Measurements from ENCODE around the gene TMEM217.
A peak's percentile ranks its signal among the peaks of the same experiment; 100 is the strongest.

The TMEM217 gene

DNA sequence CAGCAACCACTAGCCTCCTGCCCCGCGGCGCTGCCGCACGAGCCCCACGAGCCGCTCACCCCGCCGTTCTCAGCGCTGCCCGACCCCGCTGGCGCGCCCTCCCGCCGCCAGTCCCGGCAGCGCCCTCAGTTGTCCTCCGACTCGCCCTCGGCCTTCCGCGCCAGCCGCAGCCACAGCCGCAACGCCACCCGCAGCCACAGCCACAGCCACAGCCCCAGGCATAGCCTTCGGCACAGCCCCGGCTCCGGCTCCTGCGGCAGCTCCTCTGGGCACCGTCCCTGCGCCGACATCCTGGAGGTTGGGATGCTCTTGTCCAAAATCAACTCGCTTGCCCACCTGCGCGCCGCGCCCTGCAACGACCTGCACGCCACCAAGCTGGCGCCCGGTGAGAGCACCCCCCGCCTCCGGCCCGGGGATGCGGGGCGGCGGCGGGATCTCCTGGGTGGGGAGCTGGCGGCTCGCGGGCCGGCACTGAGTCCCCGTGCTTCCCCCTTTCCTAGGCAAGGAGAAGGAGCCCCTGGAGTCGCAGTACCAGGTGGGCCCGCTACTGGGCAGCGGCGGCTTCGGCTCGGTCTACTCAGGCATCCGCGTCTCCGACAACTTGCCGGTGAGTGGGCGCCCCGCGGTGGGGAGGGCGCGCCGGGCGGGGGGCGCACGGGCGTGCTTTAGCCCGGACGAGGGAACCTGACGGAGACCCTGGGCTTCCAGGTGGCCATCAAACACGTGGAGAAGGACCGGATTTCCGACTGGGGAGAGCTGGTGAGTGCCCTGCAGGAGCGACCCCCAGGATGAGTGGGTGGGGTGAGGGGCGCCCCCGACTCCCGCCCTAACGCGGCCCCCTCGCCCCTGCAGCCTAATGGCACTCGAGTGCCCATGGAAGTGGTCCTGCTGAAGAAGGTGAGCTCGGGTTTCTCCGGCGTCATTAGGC lies 87.4 kb downstream of the TMEM217 start (continued):
- TF ChIP-seq ZNF777 (tag by site-specific recombination; IDR thresholded peaks at IDR 0.05; ENCODE audit: borderline replicate concordance) (no peak), OVOL3 (tag by site-specific recombination; IDR thresholded peaks at IDR 0.05) (no peak), ZNF560 (tag by site-specific recombination; IDR thresholded peaks at IDR 0.05; ENCODE audit: borderline replicate concordance) (no peak), ZFP69B (tag by site-specific recombination; IDR thresholded peaks at IDR 0.05) (peak; percentile 68; the same call in 1 of the 2 replicates), ZNF449 (tag by site-specific recombination; IDR thresholded peaks at IDR 0.05) (no peak), SP2 (tag by site-specific recombination; IDR thresholded peaks at IDR 0.05) (no peak), ZFP3 (tag by site-specific recombination; IDR thresholded peaks at IDR 0.05; ENCODE audit: low read depth) (no peak), ZNF747 (tag by site-specific recombination; IDR thresholded peaks at IDR 0.05) (no peak), ZNF555 (tag by site-specific recombination; conservative IDR thresholded peaks at IDR 0.05) (no peak), TCF7L2 (IDR thresholded peaks at IDR 0.05; ENCODE audit: borderline replicate concordance, low read depth, low read length) (no peak), ZNF114 (tag by site-specific recombination; IDR thresholded peaks at IDR 0.05) (no peak), ZXDB (tag by site-specific recombination; IDR thresholded peaks at IDR 0.05) (peak; percentile 67), KLF7 (tag by site-specific recombination; IDR thresholded peaks at IDR 0.05; ENCODE audit: borderline replicate concordance) (no peak), ZNF146 (tag by site-specific recombination; IDR thresholded peaks at IDR 0.05) (no peak), ZFP37 (tag by site-specific recombination; IDR thresholded peaks at IDR 0.05) (no peak; the same call in 1 of the 2 replicates), ZNF324 (tag by site-specific recombination; IDR thresholded peaks at IDR 0.05) (no peak), ZNF571 (tag by site-specific recombination; IDR thresholded peaks at IDR 0.05) (no peak), ZFHX2 (tag by site-specific recombination; conservative IDR thresholded peaks at IDR 0.05) (peak; percentile 91), ZNF660 (tag by site-specific recombination; IDR thresholded peaks at IDR 0.05) (peak; percentile 80), MYNN (tag by site-specific recombination; IDR thresholded peaks at IDR 0.05; ENCODE audit: borderline replicate concordance) (no peak), ZNF211 (tag by site-specific recombination; IDR thresholded peaks at IDR 0.05; ENCODE audit: low read depth) (no peak), ZNF214 (tag by site-specific recombination; IDR thresholded peaks at IDR 0.05; ENCODE audit: borderline replicate concordance) (no peak), ZNF776 (tag by site-specific recombination; IDR thresholded peaks at IDR 0.05; ENCODE audit: borderline replicate concordance) (no peak), ZNF514 (tag by site-specific recombination; IDR thresholded peaks at IDR 0.05) (no peak), KLF1 (tag by site-specific recombination; IDR thresholded peaks at IDR 0.05) (0 out of 2 replicates have a peak, but pooled peaks have one; percentile 26), ZNF266 (tag by site-specific recombination; IDR thresholded peaks at IDR 0.05; ENCODE audit: low read depth) (no peak), ZNF692 (tag by site-specific recombination; IDR thresholded peaks at IDR 0.05) (peak; percentile 82), KLF10 (tag by site-specific recombination; IDR thresholded peaks at IDR 0.05) (no peak), ZNF416 (tag by site-specific recombination; IDR thresholded peaks at IDR 0.05) (no peak), ZSCAN4 (tag by site-specific recombination; IDR thresholded peaks at IDR 0.05) (no peak), ZNF302 (tag by site-specific recombination; IDR thresholded peaks at IDR 0.05; ENCODE audit: low read depth) (no peak)
- TF ChIP-seq, protein P1, sequence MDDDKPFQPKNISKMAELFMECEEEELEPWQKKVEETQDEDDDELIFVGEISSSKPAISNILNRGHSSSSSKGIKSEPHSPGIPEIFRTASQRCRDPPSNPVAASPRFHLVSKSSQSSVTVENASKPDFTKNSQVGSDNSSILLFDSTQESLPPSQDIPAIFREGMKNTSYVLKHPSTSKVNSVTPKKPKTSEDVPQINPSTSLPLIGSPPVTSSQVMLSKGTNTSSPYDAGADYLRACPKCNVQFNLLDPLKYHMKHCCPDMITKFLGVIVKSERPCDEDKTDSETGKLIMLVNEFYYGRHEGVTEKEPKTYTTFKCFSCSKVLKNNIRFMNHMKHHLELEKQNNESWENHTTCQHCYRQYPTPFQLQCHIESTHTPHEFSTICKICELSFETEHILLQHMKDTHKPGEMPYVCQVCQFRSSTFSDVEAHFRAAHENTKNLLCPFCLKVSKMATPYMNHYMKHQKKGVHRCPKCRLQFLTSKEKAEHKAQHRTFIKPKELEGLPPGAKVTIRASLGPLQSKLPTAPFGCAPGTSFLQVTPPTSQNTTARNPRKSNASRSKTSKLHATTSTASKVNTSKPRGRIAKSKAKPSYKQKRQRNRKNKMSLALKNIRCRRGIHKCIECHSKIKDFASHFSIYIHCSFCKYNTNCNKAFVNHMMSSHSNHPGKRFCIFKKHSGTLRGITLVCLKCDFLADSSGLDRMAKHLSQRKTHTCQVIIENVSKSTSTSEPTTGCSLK (tag by site-specific recombination; IDR thresholded peaks at IDR 0.05), result no peak
- TF ChIP-seq, protein P2, sequence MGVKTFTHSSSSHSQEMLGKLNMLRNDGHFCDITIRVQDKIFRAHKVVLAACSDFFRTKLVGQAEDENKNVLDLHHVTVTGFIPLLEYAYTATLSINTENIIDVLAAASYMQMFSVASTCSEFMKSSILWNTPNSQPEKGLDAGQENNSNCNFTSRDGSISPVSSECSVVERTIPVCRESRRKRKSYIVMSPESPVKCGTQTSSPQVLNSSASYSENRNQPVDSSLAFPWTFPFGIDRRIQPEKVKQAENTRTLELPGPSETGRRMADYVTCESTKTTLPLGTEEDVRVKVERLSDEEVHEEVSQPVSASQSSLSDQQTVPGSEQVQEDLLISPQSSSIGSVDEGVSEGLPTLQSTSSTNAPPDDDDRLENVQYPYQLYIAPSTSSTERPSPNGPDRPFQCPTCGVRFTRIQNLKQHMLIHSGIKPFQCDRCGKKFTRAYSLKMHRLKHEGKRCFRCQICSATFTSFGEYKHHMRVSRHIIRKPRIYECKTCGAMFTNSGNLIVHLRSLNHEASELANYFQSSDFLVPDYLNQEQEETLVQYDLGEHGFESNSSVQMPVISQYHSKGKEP (tag by site-specific recombination; IDR thresholded peaks at IDR 0.05), result no peak
